HG03439 (cell line): Measurements from ENCODE around the gene ATP2C2.
"Not testable (repeated sequence)": the region's sequence is repeated elsewhere in the genome, so short reads cannot be mapped to it uniquely, and the experiment has no call there.

ENCODE experiments used
- ATAC-seq: cut with Tn5 transposase; IDR thresholded peaks from one replicate; pipeline ENCODE4 v1.9.1; 2021; ENCODE audit warnings: mild to moderate bottlenecking, moderate library complexity; ENCODE audit not compliant: unreplicated experiment

The ATP2C2 gene, protein sequence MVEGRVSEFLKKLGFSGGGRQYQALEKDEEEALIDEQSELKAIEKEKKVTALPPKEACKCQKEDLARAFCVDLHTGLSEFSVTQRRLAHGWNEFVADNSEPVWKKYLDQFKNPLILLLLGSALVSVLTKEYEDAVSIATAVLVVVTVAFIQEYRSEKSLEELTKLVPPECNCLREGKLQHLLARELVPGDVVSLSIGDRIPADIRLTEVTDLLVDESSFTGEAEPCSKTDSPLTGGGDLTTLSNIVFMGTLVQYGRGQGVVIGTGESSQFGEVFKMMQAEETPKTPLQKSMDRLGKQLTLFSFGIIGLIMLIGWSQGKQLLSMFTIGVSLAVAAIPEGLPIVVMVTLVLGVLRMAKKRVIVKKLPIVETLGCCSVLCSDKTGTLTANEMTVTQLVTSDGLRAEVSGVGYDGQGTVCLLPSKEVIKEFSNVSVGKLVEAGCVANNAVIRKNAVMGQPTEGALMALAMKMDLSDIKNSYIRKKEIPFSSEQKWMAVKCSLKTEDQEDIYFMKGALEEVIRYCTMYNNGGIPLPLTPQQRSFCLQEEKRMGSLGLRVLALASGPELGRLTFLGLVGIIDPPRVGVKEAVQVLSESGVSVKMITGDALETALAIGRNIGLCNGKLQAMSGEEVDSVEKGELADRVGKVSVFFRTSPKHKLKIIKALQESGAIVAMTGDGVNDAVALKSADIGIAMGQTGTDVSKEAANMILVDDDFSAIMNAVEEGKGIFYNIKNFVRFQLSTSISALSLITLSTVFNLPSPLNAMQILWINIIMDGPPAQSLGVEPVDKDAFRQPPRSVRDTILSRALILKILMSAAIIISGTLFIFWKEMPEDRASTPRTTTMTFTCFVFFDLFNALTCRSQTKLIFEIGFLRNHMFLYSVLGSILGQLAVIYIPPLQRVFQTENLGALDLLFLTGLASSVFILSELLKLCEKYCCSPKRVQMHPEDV

DNA sequence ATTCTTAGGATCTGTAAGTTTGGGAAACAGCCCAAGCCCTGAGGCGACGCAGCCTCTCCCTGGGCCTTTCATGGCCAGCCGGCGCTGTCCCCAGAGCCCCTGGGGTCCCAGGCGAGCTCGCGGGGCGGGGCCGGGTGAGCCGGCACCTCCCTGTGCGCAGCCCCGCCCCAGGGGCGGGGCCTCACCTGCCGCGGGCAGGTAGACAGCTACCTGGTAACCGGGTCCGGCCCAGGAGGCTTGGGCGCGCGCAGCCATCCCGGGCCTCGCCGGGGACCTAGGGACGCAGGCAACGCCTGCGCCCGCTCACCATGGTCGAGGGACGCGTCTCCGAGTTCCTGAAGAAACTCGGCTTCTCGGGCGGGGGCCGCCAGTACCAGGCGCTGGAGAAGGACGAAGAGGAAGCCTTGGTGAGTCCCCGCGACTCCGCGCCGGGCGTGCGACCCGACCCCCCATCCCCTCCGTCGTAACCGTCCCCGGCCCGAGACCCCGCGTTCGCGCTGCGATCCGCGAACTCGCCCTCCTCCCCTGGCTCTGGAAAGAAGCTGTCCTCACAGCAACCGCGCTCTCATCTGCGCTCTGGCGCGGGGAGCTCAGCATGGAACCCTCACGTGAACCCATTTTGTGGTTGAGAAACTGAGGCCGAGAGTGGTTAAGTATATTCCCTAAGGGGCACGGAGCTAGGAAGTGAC is at the start of gene ATP2C2:
Gene ATP2C2, plus strand, starts transcription at position 231 of the 689 bp plus-strand sequence. Its CDS starts 78 bp downstream, at position 309.
- no peak for ATAC-seq

DNA sequence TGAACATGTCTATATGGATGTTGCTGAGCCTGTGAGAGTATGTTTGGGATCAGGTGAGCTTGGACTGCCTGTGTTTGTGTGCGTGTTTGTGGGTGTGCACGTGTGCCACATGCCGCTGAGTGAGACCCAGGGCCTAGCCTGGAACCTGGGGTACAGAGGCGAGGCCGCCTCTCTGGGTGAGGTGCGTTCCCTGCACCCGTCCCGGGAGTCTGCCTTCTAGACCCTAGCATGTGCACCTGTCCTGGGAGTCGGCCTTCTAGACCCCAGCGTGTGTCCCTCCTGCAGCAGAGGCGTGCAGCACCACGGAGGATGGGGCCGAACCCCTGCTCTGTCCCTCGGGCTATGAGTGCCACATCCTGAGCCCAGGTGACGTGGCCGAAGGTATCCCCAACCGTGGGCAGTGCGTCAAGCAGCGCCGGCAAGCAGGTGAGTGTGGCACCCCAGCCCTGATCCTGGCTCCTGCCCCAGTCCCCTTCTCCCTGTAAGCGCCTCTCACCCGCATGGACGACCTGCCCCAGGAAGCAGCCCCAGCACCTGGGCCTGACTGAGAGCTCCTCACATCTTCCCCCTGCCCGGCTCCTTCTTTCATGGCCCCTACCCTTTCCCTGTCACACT is 49.1 kb upstream of the ATP2C2 start:
- no peak for ATAC-seq

DNA sequence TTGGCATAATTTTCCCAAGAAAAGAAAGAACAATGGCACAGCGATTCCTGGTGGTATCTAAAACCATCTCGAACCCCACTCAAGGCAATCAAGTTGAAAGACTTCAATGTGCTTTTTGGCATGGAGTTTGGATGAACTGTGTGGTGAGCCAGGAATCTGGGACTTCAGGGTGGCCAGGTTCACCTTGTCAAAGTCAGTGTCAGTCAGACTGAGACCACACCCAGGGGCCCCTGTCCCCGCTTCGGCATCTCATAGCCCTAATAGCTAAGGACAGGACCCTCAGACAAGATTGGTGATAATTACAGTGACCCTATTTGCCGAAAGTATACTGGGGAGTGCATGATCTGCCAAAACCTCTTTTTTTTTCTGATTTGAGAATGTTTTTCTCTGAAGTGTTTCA is 47.8 kb upstream of the ATP2C2 start:
- no peak for ATAC-seq

DNA sequence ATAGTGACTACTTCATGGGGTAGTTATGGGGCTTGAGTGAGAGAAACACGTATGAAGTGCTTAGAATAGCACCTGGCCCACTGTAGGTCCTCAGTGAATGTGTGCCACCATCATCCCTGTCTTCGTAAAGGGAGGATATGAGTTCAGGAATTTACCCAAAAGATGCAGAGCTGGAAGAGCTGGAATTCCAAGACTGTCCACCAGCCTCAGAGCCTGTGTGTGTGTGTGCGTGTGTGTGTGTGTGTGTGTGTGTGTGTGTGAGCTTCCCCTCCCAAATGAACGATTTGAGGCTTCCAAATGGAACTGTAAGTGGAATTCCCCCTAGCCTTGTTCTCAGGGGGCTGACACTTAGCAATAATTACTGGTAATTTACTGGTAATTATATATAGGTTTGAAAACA is 46.4 kb upstream of the ATP2C2 start:
- no peak for ATAC-seq

DNA sequence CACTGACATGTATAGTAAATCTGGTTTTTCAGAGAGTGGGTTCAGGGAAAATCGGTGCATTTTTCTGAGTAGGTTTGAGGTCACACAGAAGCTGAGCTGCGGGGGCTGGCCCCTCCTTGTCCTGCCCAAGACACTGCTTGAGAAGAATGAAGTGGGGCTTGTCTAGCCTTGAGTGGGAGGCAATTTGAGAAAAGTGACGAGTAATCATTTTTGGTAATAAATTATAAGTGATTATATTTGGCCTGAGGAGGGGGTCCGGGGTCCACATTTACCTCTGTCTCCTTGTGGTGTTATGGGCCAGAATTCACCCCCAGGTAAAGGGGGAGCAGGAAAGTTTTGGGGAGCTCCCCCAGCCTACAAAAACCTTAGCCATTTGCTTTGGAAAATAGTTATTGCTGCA is 45.6 kb upstream of the ATP2C2 start:
- no peak for ATAC-seq

DNA sequence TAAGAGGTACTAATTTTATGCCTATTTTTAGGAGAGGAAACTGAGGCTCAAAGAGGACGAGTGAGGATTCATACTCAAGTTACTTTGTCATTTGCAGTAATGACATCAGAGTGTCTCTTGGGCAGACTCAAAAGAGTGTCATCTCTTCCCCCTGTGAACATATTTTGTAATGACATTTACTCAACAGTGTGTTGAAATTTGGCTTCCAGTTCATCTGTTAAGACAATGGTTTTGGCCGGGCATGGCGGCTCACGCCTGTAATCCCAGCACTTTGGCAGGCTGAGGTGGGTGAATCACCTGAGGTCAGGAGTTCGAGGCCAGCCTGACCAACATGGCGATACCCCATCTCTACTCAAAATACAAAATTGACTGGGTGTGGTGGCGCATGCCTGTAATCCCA is 44.7 kb upstream of the ATP2C2 start:
- ATAC-seq, result no peak

DNA sequence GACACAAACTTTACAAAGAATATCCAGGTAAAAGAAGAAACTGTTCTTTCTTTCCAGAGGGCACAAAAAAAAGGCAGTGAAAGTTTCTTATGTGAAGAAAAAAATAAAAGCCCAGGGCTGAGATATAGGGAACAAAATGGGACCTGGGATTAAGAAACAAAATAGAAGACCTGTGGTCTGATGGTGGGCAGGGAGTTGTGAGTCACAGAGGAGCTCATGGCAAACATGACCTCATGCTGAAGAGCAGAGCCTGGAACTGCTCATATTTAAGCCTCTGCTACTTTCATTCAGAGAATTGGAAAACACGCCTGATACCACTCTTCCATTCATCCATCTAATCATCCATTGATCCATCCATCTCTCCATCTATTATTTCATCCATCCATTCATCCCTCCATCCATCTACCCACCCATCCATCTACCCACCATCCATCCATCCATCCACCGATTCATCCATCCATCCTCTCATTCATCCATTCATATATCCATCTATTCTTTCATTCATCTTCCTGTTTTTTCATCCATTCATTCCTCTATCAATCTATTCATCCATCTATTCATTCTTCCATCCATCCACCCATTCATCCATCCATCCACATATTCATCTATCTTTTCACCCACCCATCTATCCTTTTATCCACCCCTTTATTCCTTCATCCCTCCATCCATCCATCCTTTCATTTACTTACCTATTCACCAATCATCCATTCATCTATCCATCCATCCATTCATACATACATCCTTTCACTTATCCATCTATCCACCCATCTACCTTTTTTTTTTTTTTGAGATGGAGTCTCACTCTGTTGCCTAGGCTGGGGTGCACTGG is 43.7 kb upstream of the ATP2C2 start:
- no peak for ATAC-seq

DNA sequence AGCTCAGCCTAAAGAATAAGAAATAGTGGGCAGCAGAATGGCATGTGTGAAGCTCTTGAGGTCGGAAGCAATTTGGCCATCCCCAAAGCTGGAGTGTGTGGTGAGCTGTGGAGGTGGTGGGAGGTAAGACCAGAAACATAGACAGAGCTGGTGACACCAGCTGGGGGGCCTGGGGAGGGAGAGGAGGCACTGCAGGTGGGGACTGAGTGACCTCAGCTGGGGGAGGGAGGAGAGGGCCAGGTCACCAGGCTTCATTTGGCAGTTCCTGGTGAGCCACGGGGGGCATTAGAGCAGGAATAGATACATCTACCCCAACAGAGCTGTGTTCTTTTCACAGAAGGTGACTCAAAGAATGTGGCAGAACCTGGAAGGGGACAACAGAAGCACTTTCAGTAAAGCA is 41.8 kb upstream of the ATP2C2 start:
- no peak for ATAC-seq

DNA sequence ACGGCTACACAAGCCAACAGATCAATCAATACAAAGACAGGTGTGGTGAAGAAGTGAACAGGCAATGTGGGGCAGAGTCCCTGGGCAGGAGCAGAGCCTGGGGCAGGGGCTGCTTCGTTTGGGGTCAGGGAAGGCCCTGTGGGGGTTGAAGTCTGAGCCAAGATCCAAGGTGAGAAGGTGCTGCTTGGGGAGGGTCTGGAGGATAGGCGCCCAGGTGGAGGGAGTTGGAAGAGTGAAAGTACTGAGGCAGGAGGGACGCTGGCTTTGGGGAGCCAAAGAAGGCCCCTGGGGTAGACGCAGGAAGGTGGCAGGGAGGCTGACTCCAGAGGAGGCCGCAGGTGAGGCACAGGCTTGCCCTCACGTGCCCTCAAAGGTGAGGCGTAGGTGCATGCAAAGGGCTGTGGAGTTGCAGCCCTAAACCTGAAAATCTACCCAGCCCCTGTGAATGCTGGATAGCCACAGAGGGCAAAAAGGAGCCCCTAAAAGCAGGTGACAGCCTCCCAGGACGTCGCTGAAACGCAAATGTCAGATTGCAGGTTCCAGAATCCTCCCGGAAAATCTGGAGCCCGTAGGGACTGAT is 40.3 kb upstream of the ATP2C2 start:
- no peak for ATAC-seq

DNA sequence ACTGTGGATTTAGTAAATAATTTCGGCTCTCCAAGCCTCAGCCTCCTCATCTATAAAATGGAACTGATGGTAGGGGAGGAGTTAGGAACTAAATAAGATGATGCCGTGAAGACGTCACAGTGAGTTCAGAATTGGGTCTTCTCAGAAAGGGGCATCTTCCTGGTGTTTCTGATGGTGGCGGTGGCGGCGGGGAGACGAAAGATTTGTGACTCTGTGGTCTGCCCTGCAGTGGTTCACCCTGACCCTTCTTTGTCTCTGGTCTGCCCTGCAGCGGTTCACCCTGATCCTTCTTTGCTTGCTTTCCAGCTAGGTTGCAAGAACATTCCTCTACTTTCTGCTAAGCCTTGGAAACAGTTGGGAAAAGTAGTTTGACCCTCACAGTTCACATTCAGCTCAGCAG is 39.3 kb upstream of the ATP2C2 start:
- no peak for ATAC-seq

DNA sequence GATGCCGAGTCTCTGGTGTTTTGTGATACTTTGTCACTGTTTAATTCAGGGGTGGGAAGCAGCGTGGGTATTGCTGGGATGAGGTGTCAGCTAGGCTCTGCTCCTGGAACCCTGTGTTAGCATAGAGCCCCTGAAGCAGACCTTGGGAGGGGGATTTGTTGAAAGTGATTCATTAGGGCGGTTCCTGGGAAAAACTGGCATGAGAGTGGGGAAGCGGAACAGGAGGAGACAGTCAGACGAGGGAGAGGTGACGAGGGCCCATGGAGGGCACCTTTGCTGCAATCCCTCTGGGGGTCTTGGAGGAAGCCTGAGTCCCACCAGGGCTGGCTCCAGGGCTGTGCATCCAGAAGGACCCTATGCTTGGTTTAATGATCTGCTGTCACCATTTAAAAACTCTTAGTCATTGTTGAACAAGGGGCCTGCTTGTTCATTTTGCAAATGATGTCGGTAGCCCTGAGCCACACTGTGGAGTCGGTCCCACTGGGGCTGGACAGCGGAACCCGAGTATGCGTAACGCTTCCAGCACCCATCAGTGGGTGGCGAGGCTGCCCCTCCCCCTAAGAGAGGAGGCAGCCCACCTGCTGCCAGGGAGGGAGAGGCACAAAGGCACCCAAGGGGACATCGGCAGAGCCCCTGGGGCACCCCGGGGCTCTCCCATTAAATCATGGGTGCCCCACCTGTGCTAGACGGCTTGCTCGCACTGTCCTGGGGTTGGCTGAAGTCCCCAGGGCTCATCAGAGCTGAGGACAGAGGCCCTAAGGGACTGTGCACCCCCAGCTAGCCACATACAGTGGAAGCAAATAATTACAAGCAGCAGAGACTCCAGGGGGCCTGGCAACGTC is 38.3 kb upstream of the ATP2C2 start:
- no peak for ATAC-seq

DNA sequence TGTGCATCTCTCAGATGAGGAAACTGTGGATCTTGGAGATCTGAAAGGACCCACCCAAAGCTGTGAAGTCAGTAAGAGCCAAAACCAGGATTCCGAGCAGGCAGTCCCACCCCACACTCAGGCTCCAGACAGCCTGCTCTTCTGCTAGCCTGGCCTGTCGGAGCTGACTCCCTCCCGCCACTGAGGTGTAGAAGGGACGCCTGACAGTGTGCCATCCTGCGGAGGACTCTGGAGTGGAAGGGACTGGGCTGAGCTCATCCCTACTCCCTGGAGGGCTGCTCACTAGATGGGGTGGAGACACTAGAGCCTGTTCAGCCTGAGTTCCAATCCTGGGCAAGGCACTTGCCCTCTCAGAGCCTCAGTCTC is 37.7 kb upstream of the ATP2C2 start:
- no peak for ATAC-seq

DNA sequence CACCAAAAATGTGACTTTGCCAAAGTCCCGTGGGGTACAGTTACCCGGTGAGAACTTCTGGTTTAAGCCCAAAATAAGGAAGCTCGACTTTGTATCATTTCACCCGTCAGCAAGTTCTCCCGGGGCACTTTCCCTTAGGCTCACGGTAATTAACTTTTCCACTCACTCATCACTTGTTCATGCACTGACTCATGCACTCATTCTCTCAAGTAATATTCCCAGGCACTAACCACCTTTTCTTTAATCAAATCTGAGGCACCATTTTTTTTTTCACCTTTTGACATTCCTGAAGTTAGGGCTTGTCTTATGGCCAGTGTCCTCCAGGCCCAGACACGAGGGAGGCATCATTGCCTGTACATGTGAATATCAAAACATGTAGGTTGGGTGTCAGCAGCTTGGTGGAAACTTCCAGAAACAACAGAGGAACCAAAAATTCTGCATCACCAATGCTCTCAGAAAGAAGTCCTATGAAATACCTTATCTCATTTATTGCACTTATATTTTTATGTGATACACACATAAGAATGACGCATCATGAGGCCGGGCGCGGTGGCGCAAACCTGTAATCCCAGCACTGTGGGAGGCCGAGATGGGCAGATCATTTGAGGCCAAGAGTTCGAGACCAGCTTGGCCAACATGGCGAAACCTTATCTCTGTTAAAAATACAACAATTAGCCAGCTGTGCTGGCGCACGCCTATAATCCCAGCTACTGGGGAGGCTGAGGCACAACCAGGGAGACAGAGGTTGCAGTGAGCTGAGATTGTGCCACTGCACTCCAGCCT is 36.1 kb upstream of the ATP2C2 start:
- ATAC-seq, result no peak

DNA sequence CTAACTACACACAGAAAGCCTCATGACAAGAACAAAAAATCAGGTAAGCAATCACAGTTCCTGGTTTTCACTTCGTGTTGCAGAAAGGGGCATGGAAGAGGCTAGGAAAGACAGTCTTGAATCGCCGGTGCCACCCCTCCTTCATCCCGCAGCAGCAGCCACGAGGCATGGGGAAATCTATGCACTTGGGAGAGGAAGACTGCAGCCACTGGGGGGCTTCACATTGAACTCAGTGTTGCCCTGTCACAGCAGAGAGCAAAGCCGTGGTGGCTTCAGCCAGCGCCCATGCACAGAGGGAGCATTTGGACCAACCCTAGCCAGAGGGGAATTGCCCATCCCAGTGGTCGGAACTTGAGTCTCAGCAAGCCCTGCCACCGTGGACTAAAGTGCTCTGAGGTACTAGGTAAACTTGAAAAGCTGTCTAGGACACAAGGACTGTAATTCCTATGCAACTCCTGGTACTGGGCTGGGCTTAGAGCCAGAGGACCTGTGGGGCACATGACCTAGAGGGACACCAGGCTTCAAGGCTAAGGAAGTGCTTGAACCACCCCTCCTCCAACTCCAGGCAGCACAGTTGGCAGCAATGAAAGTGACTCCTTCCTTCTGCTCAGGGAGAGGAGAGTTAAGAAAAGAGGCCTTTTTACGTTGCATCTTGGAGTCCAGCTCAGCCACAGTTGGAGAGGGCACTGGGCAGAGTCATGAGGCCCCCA is 35.2 kb upstream of the ATP2C2 start:
- no peak for ATAC-seq

DNA sequence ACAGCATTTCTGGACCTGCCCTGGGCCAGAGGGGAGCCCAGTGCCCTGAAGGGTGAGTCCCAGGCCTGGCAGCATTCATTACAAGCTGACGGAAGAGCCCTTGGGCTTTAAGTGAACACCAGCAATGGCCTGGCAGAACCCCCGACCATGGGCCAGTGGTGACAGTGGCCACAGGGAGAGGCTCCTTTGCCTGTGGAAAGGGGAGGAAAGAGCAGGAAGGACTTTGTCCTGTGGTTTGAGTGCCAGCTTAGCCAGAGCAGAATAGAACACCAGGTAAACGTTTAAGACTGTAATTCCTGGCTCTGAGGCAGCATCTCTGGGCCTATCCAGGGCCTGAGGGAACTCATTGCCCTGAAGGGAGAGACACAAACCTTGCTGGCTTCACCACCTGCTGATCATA is 34.3 kb upstream of the ATP2C2 start:
- ATAC-seq, result no peak

DNA sequence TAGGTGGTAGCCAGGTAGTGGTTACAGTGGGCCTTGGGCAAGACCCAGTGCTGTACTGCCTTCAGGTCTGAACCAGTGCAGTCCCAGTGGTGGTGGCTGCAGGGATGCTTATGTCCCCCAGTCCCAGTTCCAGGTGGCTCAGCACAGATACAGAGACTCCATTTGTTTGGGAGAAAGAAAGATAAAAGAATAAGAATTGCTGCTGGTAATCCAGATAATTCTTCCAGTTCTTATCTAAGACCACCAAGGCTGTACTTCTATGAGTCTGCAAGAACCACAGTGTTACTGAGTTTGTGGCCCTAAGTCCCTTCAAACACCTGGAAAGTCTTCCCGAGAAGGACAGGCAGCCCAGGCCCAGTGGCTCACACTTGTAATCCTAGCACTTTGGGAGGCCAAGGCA is 33.9 kb upstream of the ATP2C2 start:
- no peak for ATAC-seq

DNA sequence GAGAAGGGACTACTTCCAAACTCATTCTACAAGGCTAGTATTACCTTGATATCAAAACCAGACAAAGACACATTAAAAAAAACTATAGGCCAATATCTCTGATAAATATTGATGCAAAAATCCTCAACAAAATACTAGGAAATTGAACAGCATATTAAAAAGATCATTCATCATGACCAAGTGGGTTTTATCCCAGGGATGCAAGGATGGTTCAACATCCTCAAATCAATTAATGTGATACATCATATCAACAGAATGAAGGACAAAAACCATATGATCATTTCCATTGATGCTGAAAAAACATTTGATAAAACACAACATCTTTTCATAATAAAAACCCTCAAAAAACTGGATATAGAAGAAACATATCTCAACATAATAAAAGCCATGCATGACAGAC is 31.1 kb upstream of the ATP2C2 start:
- ATAC-seq, result not testable (repeated sequence)
